ENCODE measurements around the gene MAVS. TPM values are rescaled to one million over a fixed set of nuclear protein-coding genes. Genes with fewer than 3 reads are reported as not detected.

Gene MAVS
- total RNA-seq, 3 donors from 2014 or later, result 23.3 to 32.3 (median 24.6) TPM

DNA sequence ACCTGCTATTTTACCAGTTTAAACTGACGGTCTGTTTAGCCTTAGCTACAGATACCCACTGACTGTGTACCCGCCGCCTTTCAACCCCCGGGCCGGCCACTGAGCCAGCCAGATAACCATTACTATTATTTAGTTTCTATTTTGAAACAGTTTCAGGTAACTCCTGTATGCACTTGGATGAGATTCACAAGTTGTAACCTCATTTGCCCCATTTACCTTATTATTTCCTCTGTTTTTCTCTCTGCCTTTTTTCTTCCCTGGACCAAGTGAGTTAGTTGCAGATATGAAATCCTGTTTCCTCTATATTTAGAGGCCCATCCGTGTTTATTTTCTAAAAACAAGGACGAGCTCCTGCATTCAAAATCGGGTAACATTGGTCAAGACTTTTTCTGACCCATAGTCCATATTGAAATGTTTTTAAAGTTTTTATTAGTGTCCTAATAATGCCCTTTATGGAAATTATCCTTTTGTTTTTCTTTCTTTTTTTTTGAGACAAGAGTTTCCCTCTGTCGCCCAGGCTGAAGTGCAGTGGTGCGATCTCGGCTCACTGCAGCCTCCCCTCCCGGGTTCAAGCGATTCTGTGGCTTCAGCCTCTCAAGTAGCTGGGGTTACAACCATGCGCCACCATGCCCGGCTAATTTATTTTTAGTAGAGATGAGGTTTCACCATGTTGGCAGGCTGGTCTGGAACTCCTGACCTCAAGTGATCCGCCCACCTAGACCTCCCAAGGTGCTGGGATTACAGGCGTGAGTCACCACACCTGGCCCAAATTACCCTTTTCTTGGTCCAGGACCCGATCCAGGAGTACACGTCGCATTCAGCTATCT lies 25.5 kb upstream of the MAVS start:
- intact Hi-C loops (cut with DNase I; ENCODE audit: low total_unique reads), result loop anchor here (2.0 kb wide), 1 partner anchor 36 kb away; no protein-coding TSS in a partner anchor
- H3K4me1 ChIP-seq, result peaks cover 0 to 4% of the 10 kb centered on the region in 2 donors

DNA sequence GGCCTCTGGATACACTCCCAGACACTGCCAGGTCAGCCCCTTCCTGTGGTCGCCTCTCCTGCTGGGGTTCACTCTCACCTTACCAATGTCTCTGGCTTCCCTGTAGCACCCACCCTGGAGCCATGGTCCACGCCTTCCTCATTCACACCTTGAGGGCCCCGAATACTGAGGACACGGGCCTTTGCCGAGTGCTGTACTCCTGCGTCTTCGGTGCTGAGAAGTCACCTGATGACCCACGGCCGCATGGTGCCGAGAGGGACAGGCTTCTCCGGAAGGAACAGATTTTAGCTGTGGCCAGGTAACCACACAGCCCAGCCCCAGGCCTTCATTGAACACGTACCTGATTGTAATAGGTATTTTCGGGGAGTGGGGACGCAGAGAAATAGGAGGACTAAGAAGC lies 24.6 kb upstream of the MAVS start:
- no peaks in the 10 kb centered on the region for H3K9me3 ChIP-seq
- no peak overlapping the region for H3K4me3 ChIP-seq
- TF ChIP-seq, protein P1, sequence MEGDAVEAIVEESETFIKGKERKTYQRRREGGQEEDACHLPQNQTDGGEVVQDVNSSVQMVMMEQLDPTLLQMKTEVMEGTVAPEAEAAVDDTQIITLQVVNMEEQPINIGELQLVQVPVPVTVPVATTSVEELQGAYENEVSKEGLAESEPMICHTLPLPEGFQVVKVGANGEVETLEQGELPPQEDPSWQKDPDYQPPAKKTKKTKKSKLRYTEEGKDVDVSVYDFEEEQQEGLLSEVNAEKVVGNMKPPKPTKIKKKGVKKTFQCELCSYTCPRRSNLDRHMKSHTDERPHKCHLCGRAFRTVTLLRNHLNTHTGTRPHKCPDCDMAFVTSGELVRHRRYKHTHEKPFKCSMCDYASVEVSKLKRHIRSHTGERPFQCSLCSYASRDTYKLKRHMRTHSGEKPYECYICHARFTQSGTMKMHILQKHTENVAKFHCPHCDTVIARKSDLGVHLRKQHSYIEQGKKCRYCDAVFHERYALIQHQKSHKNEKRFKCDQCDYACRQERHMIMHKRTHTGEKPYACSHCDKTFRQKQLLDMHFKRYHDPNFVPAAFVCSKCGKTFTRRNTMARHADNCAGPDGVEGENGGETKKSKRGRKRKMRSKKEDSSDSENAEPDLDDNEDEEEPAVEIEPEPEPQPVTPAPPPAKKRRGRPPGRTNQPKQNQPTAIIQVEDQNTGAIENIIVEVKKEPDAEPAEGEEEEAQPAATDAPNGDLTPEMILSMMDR (IDR thresholded peaks at IDR 0.05), result no peak
- no peak for TF ChIP-seq POLR2A (IDR thresholded peaks at IDR 0.05)
- TF ChIP-seq POLR2AphosphoS5 (IDR thresholded peaks at IDR 0.05), result no peak
- DNase-seq (ENCODE audit: low spot score in 2 of 2), result no peak
- intact Hi-C loops (cut with DNase I; ENCODE audit: low total_unique reads), result loop anchor here (2.0 kb wide), 1 partner anchor 37 kb away; no protein-coding TSS in a partner anchor
- H3K4me1 ChIP-seq, result peaks cover 0 to 4% of the 10 kb centered on the region in 2 donors
- H3K27me3 ChIP-seq, result no peaks in the 10 kb centered on the region
- peak overlapping the region in 1 of 2 donors; percentile 98 for H3K27ac ChIP-seq
- H3K36me3 ChIP-seq, result peaks cover 7% of the 10 kb centered on the region

More for the DNA sequence above, 25.5 kb upstream of the MAVS start:
- Histone ChIP-seq H3K9me3 (no peaks in the 10 kb centered on the region), H3K27ac (peak overlapping the region; percentile 96 to 98), H3K36me3 (peaks cover 7% of the 10 kb centered on the region), H3K27me3 (no peaks in the 10 kb centered on the region), H3K4me3 (peak overlapping the region; percentile 74 to 84 (median 77))
- no peak for DNase-seq (ENCODE audit: low spot score in 2 of 2)
- TF ChIP-seq POLR2AphosphoS5 (IDR thresholded peaks at IDR 0.05) (no peak), POLR2A (IDR thresholded peaks at IDR 0.05) (no peak)
- TF ChIP-seq, protein P1 (IDR thresholded peaks at IDR 0.05), result no peak

DNA sequence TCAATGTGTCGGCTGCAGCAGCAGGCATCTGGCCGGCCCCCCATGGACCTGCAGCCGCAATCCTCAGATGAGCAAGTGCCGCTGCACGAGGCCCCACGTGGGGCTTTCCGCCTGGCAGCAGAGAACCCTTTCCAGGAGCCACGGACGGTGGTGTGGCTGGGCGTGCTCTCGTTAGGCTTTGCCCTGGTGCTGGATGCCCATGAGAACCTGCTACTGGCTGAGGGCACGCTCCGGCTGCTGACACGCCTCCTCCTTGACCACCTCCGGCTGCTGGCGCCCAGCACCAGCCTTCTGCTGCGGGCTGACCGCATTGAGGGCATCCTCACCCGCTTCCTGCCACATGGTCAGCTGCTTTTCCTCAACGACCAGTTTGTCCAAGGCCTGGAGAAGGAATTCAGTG lies 22.8 kb upstream of the MAVS start:
- peaks cover 7% of the 10 kb centered on the region for H3K36me3 ChIP-seq
- intact Hi-C loops (cut with DNase I; ENCODE audit: low total_unique reads), result no loop called here
- H3K4me1 ChIP-seq, result peaks cover 0 to 4% of the 10 kb centered on the region in 2 donors
- no peaks in the 10 kb centered on the region for H3K27me3 ChIP-seq
- no peaks in the 10 kb centered on the region for H3K9me3 ChIP-seq
- no peak overlapping the region for H3K4me3 ChIP-seq
- TF ChIP-seq, protein P1 (IDR thresholded peaks at IDR 0.05), result no peak
- TF ChIP-seq POLR2AphosphoS5 (IDR thresholded peaks at IDR 0.05) (no peak), POLR2A (IDR thresholded peaks at IDR 0.05) (no peak)
- DNase-seq (ENCODE audit: low spot score in 2 of 2), result no peak
- H3K27ac ChIP-seq, result no peak overlapping the region

DNA sequence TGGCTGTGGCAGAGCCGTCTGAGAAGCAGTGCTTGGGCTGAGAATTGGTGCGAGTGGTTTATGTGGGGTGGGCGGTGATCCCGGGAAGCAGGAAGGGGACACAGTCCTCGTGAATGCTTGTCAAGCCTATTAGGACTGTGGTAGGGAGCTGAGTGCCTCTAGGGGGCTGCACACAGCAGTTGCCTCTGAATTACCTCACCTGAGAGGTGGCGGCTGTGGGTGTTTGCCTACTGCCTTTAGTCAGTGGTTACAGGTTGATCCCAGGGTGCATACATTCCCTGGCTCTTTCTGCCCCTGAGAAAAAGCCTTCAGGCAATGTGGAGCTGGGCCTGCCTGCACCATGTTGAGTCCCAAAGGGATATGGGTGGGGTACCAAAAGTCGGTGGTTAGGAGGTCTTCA lies 21.1 kb upstream of the MAVS start:
- DNase-seq (ENCODE audit: low spot score in 2 of 2), result no peak
- no peak overlapping the region for H3K4me3 ChIP-seq
- no peaks in the 10 kb centered on the region for H3K27me3 ChIP-seq
- no peak overlapping the region for H3K27ac ChIP-seq
- H3K36me3 ChIP-seq, result peaks cover 7% of the 10 kb centered on the region
- H3K9me3 ChIP-seq, result no peaks in the 10 kb centered on the region
- peaks cover 0 to 4% of the 10 kb centered on the region in 2 donors for H3K4me1 ChIP-seq
- TF ChIP-seq POLR2AphosphoS5 (IDR thresholded peaks at IDR 0.05), result no peak
- no peak for TF ChIP-seq POLR2A (IDR thresholded peaks at IDR 0.05)
- TF ChIP-seq, protein P1 (IDR thresholded peaks at IDR 0.05), result no peak
- intact Hi-C loops (cut with DNase I; ENCODE audit: low total_unique reads), result no loop called here

DNA sequence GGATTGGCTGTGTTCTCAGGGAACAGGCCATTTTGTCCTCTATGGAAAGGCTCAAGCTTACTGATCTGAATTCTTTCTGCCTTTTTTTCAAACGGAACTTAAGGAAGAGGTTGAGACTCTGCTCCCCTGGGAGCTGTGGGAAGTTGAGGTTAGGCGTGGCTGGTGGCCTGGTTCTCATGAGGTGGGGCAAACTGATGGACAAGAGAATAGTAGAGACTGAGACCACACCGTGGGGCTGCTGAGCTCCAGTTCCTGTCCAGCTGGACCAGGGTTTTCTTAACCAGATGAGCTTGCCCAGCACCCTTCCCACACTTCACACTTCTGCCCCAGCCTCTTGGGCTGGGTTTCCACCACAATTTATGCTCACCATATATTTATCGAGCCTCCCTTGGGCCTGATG lies 20.2 kb upstream of the MAVS start:
- no peaks in the 10 kb centered on the region for H3K27me3 ChIP-seq
- no peaks in the 10 kb centered on the region for H3K9me3 ChIP-seq
- H3K36me3 ChIP-seq, result peaks cover 7% of the 10 kb centered on the region
- no peak overlapping the region for H3K27ac ChIP-seq
- DNase-seq (ENCODE audit: low spot score in 2 of 2), result no peak
- H3K4me1 ChIP-seq, result peaks cover 0 to under 1% of the 10 kb centered on the region in 2 donors
- H3K4me3 ChIP-seq, result no peak overlapping the region
- TF ChIP-seq, protein P1 (IDR thresholded peaks at IDR 0.05), result no peak
- intact Hi-C loops (cut with DNase I; ENCODE audit: low total_unique reads), result no loop called here
